HUES48 (cell line): Measurements from ENCODE around the gene DYNC1LI1.

Experiments
- H3K27ac ChIP-seq: one replicate; pipeline ENCODE4 v1.7.0; 2013; ENCODE audit warnings: low read depth, low read length, inconsistent platforms
- H3K27me3 ChIP-seq: 2 replicates; pipeline ENCODE4 v1.6.1; 2013; ENCODE audit warnings: mild to moderate bottlenecking, low read length; ENCODE audit not compliant: control insufficient read depth, insufficient read depth
- H3K36me3 ChIP-seq: 2 replicates; pipeline ENCODE4 v1.6.1; 2013; ENCODE audit warnings: low read length; ENCODE audit not compliant: control insufficient read depth, insufficient read depth
- H3K4me1 ChIP-seq: 2 replicates; pipeline ENCODE4 v1.6.1; 2013; ENCODE audit warnings: mild to moderate bottlenecking, low read length; ENCODE audit not compliant: control insufficient read depth, insufficient read depth
- H3K4me3 ChIP-seq: 2 replicates; pipeline ENCODE4 v1.5.1; 2013; ENCODE audit warnings: mild to moderate bottlenecking, low read depth, low read length
- H3K9ac ChIP-seq: 2 replicates; pipeline ENCODE4 v1.6.1; 2013; ENCODE audit warnings: mild to moderate bottlenecking, low read depth, low read length, moderate library complexity
- H3K9me3 ChIP-seq: 2 replicates; pipeline ENCODE4 v1.6.1; 2013; ENCODE audit warnings: low read length; ENCODE audit not compliant: control insufficient read depth, insufficient read depth

Gene DYNC1LI1

DNA sequence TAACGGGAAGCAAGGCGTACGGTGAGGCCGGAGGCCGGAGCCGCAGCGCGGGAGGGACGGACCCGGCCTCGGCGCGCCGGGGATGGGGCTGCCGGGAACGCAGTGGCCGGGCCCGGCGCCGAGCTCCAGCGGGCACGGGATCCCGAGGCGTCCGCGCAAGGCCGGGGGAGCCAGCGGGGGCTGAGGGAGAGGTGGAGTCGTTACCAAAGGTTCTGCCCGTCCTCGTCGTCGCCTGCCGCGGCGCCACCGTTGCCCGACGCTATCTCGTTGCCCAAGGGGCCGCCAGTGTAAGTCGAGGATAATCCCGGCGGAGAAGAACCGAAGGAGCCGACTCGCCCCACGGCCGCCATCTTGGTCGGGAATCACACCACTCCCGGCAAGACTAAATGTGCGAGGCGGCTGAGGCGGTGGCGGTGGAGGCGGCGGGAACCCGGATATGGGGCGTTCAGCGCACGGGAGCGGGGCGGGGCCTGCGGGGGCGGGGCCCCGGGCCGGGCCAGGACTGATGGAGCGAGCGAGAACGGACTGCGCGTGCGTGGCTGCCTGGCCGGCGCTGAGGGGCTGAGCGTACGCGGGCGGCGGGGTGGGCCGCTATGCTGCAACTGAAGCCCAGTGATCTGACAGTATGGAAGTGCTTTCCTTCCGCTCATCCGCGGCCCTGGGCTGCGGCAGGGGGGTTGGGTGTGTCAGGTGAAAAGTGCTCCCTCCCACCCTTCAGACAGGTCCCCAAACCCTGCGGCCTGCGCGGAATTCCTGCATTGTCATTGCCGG is at the start of gene DYNC1LI1:
TSS of gene DYNC1LI1 (minus strand) at position 438 of the 771 bp plus-strand sequence. CDS start at position 350, 88 bp downstream.
- Histone ChIP-seq H3K4me1 (peaks cover 24% of the 10 kb centered on the region), H3K36me3 (peaks cover 14% of the 10 kb centered on the region), H3K9me3 (no peaks in the 10 kb centered on the region), H3K27ac (peak within 1 kb of the TSS; percentile 100), H3K27me3 (no peaks in the 10 kb centered on the region; the same call in 1 of the 2 replicates), H3K4me3 (peak within 1 kb of the TSS; percentile 99), H3K9ac (peak within 1 kb of the TSS; percentile 99)

GRCh38 chr3:32619395-32619794 is 48.7 kb upstream of the DYNC1LI1 start:
- Histone ChIP-seq H3K9ac (no peak overlapping the region), H3K27me3 (no peaks in the 10 kb centered on the region), H3K4me3 (no peak overlapping the region), H3K9me3 (no peaks in the 10 kb centered on the region), H3K4me1 (no peaks in the 10 kb centered on the region), H3K36me3 (no peaks in the 10 kb centered on the region), H3K27ac (no peak overlapping the region)

DNA sequence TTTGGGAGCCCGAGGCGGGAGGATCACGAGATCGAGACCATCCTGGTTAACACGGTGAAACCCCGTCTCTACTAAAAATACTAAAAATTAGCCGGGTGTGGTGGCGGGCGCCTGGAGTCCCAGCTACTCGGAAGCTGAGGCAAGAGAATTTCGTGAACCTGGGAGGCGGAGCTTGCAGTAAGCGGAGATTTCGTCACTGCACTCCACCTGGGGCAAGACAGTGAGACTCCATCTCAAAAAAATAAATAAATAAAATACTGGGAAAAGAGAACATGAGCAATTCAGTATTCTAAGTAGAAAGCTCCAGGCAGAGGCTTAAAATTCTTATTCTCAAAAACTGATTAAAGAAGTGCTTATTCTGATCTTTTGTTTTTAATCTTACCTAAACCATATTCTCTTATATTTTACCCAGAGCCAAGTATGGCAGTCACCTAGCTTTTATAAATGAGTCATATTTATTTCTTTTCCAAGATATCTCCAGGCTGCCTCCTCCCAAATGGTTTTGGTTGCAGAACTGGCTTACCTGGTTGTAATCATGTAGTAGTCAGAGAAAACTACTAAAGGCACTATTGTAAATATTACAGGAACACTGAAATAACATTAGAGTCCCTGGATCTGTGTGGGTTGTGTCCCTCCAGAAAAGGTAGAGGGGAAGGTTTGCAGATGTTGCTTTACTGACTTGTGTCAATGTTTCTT is 45.8 kb upstream of the DYNC1LI1 start:
- Histone ChIP-seq H3K36me3 (no peaks in the 10 kb centered on the region), H3K27ac (no peak overlapping the region), H3K27me3 (no peaks in the 10 kb centered on the region), H3K4me1 (no peaks in the 10 kb centered on the region), H3K9me3 (no peaks in the 10 kb centered on the region), H3K4me3 (no peak overlapping the region), H3K9ac (no peak overlapping the region)

DNA sequence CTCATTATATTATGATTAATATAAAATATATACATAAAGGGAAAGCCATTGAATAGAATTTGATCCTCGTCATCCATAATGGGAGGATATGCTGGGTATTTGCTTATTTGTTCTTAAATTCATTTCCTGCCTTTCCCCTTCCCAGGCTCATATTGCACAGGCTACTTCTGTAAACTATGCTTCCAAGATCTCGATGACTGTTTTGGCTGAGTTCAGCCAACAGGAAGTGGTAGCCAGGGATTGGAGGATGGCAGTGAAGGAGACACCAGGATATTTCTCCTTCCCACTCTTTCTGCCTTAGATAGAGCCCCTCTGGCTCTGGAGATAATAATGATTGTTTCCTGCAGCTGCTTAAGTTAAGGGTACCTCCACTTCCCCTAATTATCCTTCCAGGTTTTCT is 44.3 kb upstream of the DYNC1LI1 start:
- Histone ChIP-seq H3K4me1 (no peaks in the 10 kb centered on the region), H3K9ac (no peak overlapping the region), H3K27ac (no peak overlapping the region), H3K36me3 (no peaks in the 10 kb centered on the region), H3K9me3 (no peaks in the 10 kb centered on the region), H3K4me3 (no peak overlapping the region), H3K27me3 (no peaks in the 10 kb centered on the region)

GRCh38 chr3:32613183-32613582 is 42.5 kb upstream of the DYNC1LI1 start:
- Histone ChIP-seq H3K36me3 (no peaks in the 10 kb centered on the region), H3K4me3 (no peak overlapping the region), H3K4me1 (peaks cover 8% of the 10 kb centered on the region; the same call in 1 of the 2 replicates), H3K27ac (no peak overlapping the region), H3K9me3 (no peaks in the 10 kb centered on the region), H3K9ac (no peak overlapping the region), H3K27me3 (no peaks in the 10 kb centered on the region)

- no peak overlapping the region for H3K4me3 ChIP-seq
- no peaks in the 10 kb centered on the region for H3K36me3 ChIP-seq
- H3K4me1 ChIP-seq: peaks cover 14% of the 10 kb centered on the region; the same call in 1 of the 2 replicates
- no peaks in the 10 kb centered on the region for H3K27me3 ChIP-seq
- no peaks in the 10 kb centered on the region for H3K9me3 ChIP-seq
- H3K27ac ChIP-seq: no peak overlapping the region
- no peak overlapping the region for H3K9ac ChIP-seq
Measured at GRCh38 chr3:32612547-32612946, 41.9 kb upstream of the DYNC1LI1 start.

GRCh38 chr3:32607522-32607921 is 36.9 kb upstream of the DYNC1LI1 start:
- H3K9me3 ChIP-seq: no peaks in the 10 kb centered on the region
- H3K4me1 ChIP-seq: peaks cover 19% of the 10 kb centered on the region
- no peak overlapping the region for H3K4me3 ChIP-seq
- H3K36me3 ChIP-seq: no peaks in the 10 kb centered on the region
- no peak overlapping the region for H3K27ac ChIP-seq
- H3K9ac ChIP-seq: no peak overlapping the region
- no peaks in the 10 kb centered on the region for H3K27me3 ChIP-seq

- Histone ChIP-seq H3K9me3 (no peaks in the 10 kb centered on the region), H3K4me3 (no peak overlapping the region), H3K36me3 (no peaks in the 10 kb centered on the region), H3K27me3 (no peaks in the 10 kb centered on the region), H3K4me1 (peaks cover 19% of the 10 kb centered on the region), H3K27ac (no peak overlapping the region), H3K9ac (no peak overlapping the region)
Measured at GRCh38 chr3:32606960-32607359, 36.3 kb upstream of the DYNC1LI1 start.

- Histone ChIP-seq H3K36me3 (no peaks in the 10 kb centered on the region), H3K9me3 (no peaks in the 10 kb centered on the region), H3K9ac (no peak overlapping the region), H3K27ac (no peak overlapping the region), H3K27me3 (no peaks in the 10 kb centered on the region), H3K4me1 (peaks cover 19% of the 10 kb centered on the region), H3K4me3 (no peak overlapping the region)
Measured at GRCh38 chr3:32606277-32606676, 35.6 kb upstream of the DYNC1LI1 start.

GRCh38 chr3:32603064-32603463 is 32.4 kb upstream of the DYNC1LI1 start:
- Histone ChIP-seq H3K4me3 (no peak overlapping the region), H3K4me1 (peaks cover 11% of the 10 kb centered on the region; the same call in 1 of the 2 replicates), H3K27ac (no peak overlapping the region), H3K27me3 (no peaks in the 10 kb centered on the region), H3K9ac (no peak overlapping the region), H3K9me3 (no peaks in the 10 kb centered on the region), H3K36me3 (no peaks in the 10 kb centered on the region)

DNA sequence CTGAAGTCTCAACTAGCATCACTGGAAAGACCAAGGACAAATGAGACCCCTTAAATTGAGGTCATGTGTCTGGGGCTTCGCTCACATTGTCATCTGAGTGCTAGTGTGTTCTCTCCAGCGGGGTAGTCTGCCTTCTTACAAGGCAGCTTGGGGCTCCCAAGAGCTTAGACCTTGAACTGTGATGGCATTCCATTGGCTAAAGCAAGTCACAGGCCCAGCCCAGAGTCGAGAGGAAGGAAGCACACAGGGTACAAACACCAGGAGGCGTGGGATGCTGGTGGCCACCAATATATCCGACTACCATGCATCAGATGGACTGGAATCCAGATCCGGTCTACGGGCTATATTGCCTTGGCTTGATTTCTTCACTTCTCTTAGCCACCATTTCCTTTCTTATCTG is 31.5 kb upstream of the DYNC1LI1 start:
- Histone ChIP-seq H3K9ac (no peak overlapping the region), H3K27me3 (no peaks in the 10 kb centered on the region), H3K4me1 (peaks cover 4% of the 10 kb centered on the region; the same call in 1 of the 2 replicates), H3K4me3 (no peak overlapping the region), H3K9me3 (no peaks in the 10 kb centered on the region), H3K36me3 (no peaks in the 10 kb centered on the region), H3K27ac (no peak overlapping the region)
